HG03064 (cell line): ENCODE results near the gene ALDH1A3.

Source experiments
- ATAC-seq: cut with Tn5 transposase; IDR thresholded peaks from one replicate; pipeline ENCODE4 v1.9.1; 2021; ENCODE audit warnings: low read depth; ENCODE audit not compliant: unreplicated experiment

ALDH1A3 gene

DNA sequence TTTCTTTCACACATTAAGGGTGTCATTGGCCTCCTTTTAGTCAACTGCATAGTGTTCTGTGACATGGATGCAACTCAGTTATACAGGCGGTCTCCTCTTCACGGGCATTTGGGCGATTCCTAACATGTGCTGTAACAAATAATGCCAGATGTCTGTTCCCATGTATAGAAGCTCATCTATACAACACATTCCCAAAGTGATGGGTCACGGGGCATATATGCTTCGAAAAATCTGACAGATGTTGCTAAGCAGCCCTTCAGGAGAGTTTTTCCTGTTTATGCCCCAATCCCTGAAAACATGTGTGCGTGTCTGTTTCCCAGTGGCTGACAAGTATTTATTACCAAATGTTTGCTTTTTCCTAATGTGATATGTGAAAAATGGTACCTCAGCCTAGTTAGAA, 65.4 kb downstream of the ALDH1A3 start:
- no peak for ATAC-seq

DNA sequence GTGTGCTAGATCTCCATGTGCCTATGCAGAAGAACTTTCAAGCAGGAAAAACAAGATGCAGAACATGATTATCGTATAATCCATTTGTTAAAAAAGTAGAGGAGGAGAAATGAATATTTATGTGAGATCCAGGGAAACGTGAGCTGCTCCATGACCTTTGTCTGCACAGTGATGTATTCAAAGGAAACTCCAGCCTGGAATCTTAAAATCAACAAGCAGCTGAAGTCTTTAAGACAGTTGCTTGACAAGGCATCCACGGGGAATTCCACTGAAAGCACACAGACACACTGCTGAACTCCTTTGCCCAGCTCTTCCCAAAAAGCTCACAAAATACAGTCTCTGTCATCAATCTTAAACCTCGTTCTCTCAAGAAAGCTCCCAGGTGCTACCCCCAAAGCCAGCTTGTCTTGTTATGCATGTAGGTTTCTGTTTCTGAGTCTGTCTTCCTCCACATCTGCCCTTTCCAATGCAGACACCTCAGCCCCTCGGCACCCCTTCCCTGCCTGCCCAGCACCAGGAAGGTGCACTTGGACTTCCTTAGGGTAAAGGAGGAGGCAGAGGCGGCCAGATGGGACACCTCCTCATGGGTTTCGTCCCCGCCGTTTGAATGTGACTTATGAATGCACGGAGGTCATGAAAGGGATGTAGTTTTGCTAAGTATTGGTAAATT, 68.3 kb downstream of the ALDH1A3 start:
- no peak for ATAC-seq

DNA sequence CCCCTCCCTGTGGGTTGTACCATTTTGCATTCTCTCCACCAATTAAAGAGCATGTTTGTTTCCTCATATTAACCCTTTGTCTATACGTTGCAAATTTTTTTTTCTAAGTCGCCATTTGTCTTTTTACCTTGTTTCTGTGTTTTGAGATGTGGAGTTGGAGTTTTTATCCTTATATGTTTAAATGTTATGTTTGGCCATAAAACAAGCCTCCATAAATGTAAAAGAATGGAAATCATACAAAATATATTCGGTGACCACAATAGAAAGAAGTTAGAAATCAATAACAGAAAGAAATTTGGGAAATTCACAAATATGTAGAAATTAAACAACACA, 68.8 kb downstream of the ALDH1A3 start:
- no peak for ATAC-seq

DNA sequence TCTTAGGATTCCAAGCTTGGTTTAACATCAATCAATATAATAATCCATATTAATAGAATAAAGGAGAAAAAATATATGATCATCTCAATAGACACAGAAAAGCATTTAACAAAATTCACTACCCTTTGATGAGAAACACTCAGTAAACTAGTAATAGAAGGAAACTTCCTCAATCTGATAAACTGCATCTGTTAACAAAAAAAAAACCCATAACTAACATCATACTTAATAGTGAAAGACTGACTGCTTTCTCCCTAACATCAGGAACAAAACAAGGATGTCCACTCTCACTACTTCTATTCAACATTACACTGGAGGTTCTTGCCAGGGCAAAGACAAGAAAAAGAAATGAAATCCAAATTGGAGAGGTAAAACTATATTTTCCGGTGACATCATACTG, 70.1 kb downstream of the ALDH1A3 start:
- no peak for ATAC-seq

DNA sequence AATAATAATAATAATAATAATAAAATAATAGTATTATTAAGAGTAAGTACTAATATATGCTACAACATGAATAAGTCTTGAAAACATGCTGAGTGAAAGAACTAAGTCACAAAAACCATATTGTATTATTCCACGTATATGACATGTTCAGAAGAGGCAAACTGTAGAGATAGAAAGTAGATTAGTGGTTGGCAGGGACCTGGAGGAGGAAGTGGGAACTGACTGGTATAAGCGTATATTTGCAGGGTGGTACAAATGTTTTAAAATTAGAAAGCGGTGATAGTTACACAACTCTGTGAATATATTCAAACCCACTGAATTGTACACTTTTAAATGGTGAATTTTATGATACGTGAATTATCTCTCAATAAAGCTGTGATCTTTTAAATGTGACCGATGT, 72.3 kb downstream of the ALDH1A3 start:
- ATAC-seq = no peak

DNA sequence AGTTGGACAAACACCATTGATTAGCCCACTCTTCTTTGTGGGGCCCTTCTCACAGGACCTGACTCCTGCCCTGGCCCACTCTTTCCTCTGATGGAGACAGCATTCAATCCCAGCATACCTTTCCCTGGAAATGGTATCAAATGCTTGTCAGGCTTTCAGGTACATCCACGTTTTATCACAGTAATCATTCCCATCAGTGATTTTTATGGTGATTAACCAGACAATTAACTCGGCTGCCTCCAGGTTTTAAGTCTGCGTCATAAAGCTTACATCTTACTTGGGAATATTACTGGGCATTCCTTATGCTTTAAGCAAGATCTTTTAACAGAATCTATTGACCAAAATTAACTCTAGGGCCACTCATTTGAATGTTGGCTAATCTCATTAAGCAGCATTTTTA, 72.9 kb downstream of the ALDH1A3 start:
- ATAC-seq = no peak

DNA sequence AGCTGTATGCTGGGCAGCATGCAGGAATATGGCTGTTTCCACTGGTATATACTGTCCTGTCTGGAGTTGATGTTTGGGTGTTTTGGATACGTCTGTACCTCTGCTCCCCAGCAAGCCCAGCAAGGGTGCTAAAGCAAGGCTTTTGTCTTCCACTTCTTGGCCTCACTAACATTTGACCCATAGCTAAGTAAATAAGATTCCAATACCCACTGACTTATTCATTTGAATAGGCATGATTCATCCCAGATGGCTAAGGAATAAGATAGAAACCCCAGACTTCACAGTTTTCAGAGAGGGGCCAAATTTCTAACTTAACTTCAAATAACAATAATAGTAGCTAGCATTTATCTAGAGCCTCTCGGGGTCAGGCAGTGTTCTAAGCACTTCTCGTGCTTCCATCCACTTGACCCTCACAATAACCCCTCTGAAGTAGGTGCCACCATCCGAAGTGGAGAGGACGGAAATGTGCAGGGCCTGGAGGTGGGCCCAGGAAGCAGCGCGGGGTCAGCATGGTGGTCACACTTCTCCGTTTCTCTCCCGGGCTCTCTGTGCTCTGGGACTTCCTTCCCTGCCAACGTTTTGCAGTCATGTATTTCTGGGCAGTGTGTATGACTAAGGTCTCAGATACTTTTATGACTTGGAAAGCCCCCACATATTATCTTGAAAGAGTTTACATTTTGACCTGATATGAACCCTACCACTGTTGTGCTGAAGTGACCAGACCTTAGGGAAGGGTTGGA, 78.9 kb downstream of the ALDH1A3 start:
- no peak for ATAC-seq

DNA sequence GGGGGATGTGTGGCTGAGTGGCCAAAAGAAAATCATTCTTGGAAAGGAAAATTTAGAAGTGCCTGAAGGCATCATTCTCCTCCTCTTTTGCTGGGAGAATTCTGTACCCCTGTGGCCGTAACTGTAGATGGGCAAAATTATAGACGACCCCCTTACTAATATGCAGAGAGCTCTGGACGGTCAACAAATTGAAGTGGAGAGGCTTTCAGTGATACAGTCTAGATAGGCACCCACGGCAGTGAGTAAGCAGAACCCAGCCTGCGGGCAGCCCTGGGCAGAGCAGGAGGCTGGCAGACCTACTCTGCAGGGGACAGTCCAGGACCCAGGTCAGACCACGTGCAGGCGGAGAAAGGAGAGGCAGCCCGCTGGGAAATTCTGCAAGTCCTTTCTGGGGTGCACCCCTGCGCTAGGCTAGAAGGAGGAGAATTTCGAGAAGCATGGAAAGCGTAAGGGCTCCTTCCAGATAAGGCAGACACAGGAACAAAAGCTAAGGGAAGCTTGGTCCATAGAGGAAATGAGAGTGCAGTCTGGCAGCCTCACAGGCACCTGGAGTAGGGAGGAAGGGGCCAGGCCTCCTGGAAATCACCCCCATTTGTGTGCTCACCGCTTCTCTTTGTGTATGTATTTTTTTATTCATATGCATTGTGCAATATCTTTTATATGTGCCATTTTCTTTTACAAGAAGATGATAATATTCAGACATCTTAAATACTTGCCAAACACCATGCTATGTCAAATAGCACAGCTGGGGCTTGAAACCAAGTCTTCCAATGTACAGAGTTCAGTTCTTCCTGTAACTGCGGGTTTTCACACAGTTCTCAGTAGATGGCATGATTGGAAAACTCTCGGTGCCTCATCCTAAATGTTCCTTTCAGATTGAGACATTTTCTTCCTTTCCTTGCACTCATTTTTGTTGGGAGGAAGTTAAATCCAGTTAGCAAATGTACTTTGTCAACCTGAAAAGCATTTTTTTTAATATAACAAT, 79.7 kb downstream of the ALDH1A3 start:
- no peak for ATAC-seq
